Liver (tissue), 9 donors: Measurements from ENCODE around the gene ABCA3. TPM values are rescaled to one million over a fixed set of nuclear protein-coding genes. Genes with fewer than 3 reads are reported as not detected.

Experiments used
- DNase-seq: peaks from one replicate; pipeline ENCODE4 v3.0.0-alpha.2; 2017; ENCODE audit warnings: low spot score
- H3K27ac ChIP-seq, 2 donors: one replicate each; pipeline ENCODE4 v1.7.0; 2013; ENCODE audit warnings: inconsistent platforms in 2 of 2, low read length in 2 of 2, control low read depth in 1 of 2, low read depth in 1 of 2, mild to moderate bottlenecking in 1 of 2
- H3K27me3 ChIP-seq, 4 donors: one replicate each; pipeline versions ENCODE4 v1.6.1 to v1.7.0; 2013; ENCODE audit warnings: low read length in 3 of 4, inconsistent platforms in 1 of 4, mild to moderate bottlenecking in 1 of 4, moderate library complexity in 1 of 4; ENCODE audit not compliant: control insufficient read depth in 4 of 4, insufficient read depth in 4 of 4
- H3K36me3 ChIP-seq, 4 donors: one replicate each; pipeline versions ENCODE4 v1.6.1 to v1.7.0; 2013; ENCODE audit warnings: low read length in 3 of 4, mild to moderate bottlenecking in 3 of 4, low read depth in 1 of 4, moderate library complexity in 1 of 4; ENCODE audit not compliant: control insufficient read depth in 4 of 4, insufficient read depth in 3 of 4
- H3K4me1 ChIP-seq, 4 donors: one replicate each; pipeline versions ENCODE4 v1.6.1 to v1.7.0; 2013; ENCODE audit warnings: low read length in 3 of 4, mild to moderate bottlenecking in 3 of 4, moderate library complexity in 1 of 4; ENCODE audit not compliant: control insufficient read depth in 4 of 4, insufficient read depth in 4 of 4
- H3K4me3 ChIP-seq, 3 donors: one replicate each; pipeline versions ENCODE4 v1.6.1 to v1.7.0; 2013; ENCODE audit warnings: low read length in 3 of 3, control low read depth in 1 of 3, low read depth in 1 of 3, mild to moderate bottlenecking in 1 of 3
- H3K9ac ChIP-seq, 2 donors: one replicate each; pipeline ENCODE4 v1.7.0; 2013; ENCODE audit warnings: low read length in 2 of 2, mild to moderate bottlenecking in 2 of 2, moderate library complexity in 2 of 2, control low read depth in 1 of 2, low read depth in 1 of 2
- H3K9me3 ChIP-seq, 4 donors: one replicate each; pipeline versions ENCODE4 v1.6.1 to v1.7.0; 2013; ENCODE audit warnings: low read length in 3 of 4; ENCODE audit not compliant: control insufficient read depth in 4 of 4
- ATF3 ChIP-seq: IDR thresholded peaks from 2 replicates; pipeline ENCODE4 v1.6.1; 2016; ENCODE audit warnings: antibody characterized with exemption
- CTCF ChIP-seq: fragments of 150-350 bp; IDR thresholded peaks from 2 replicates; pipeline ENCODE4 v1.5.1; 2017; ENCODE audit warnings: improper control_type of control experiment, low read depth, low read length; ENCODE audit not compliant: missing input control
- EGR1 ChIP-seq, 2 donors: IDR thresholded peaks; 2 replicates each; pipeline ENCODE4 v1.6.1; 2016 to 2018; ENCODE audit warnings: antibody characterized with exemption in 2 of 2, low read depth in 2 of 2
- FOXA1 ChIP-seq: IDR thresholded peaks from 2 replicates; pipeline ENCODE4 v1.6.1; 2016; ENCODE audit warnings: antibody characterized with exemption
- FOXA2 ChIP-seq: IDR thresholded peaks from 2 replicates; pipeline ENCODE4 v1.6.1; 2016; ENCODE audit warnings: antibody characterized with exemption
- GABPA ChIP-seq, 2 donors: IDR thresholded peaks in 1 of 2; conservative IDR thresholded peaks in 1 of 2; 2 replicates each; pipeline ENCODE4 v1.6.1; 2016; ENCODE audit warnings: antibody characterized with exemption in 2 of 2, mild to moderate bottlenecking in 1 of 2, moderate library complexity in 1 of 2
- HNF4A ChIP-seq, 2 donors: conservative IDR thresholded peaks; 2 replicates each; pipeline ENCODE4 v1.6.1; 2016; ENCODE audit warnings: antibody characterized with exemption in 2 of 2, mild to moderate bottlenecking in 2 of 2
- HNF4G ChIP-seq: IDR thresholded peaks from 2 replicates; pipeline ENCODE4 v1.6.1; 2016; ENCODE audit warnings: antibody characterized with exemption
- JUND ChIP-seq, 2 donors: IDR thresholded peaks; 2 replicates each; pipeline ENCODE4 v1.6.1; 2016; ENCODE audit warnings: antibody characterized with exemption in 2 of 2
- NR2F2 ChIP-seq: IDR thresholded peaks from 2 replicates; pipeline ENCODE4 v1.6.1; 2016; ENCODE audit warnings: antibody characterized with exemption
- RAD21 ChIP-seq, 2 donors: IDR thresholded peaks; 2 replicates each; pipeline ENCODE4 v1.6.1; 2016; ENCODE audit warnings: antibody characterized with exemption in 2 of 2, mild to moderate bottlenecking in 2 of 2
- REST ChIP-seq: IDR thresholded peaks from 2 replicates; pipeline ENCODE4 v1.6.1; 2016; ENCODE audit warnings: antibody characterized with exemption, mild to moderate bottlenecking
- RXRA ChIP-seq, 2 donors: IDR thresholded peaks; 2 replicates each; pipeline ENCODE4 v1.6.1; 2017 to 2018; ENCODE audit warnings: antibody characterized with exemption in 2 of 2, mild to moderate bottlenecking in 1 of 2
- SP1 ChIP-seq: IDR thresholded peaks from 2 replicates; pipeline ENCODE4 v1.6.1; 2018; ENCODE audit warnings: antibody characterized with exemption, mild to moderate bottlenecking
- TAF1 ChIP-seq: conservative IDR thresholded peaks from 2 replicates; pipeline ENCODE4 v1.6.1; 2016; ENCODE audit warnings: antibody characterized with exemption, mild to moderate bottlenecking
- YY1 ChIP-seq: IDR thresholded peaks from 2 replicates; pipeline ENCODE4 v1.6.1; 2016; ENCODE audit warnings: antibody characterized with exemption, mild to moderate bottlenecking
- ZBTB33 ChIP-seq: IDR thresholded peaks from 2 replicates; pipeline ENCODE4 v1.6.1; 2016; ENCODE audit warnings: antibody characterized with exemption
- WGBS: extraction: QIAGEN DNeasy Blood & Tissue Kit; methylation state at CpG from one replicate; pipeline ENCODE4 v1.1.7; 2013; 5-methylcytosine and 5-hydroxymethylcytosine counted together
- polyA plus RNA-seq, 2 donors: library from polyadenylated mRNA; stranded (reverse) in 1 of 2; unstranded in 1 of 2; fragments of 200-250 nt in 1 of 2; fragments of >200 nt in 1 of 2; fragmentation: Nextera tagmentation in 1 of 2; extraction: Ambion mirVana in 1 of 2; gene quantifications; one replicate each; pipeline versions ENCODE4 v1.2.1 to v1.2.3, GENCODE V29; 2013 to 2015
- total RNA-seq, 2 donors: library from RNA; depleted of rRNA; stranded (reverse); fragments of >200 nt; gene quantifications; one replicate each; pipeline ENCODE4 v1.2.3, GENCODE V29; 2014
- TF ChIP-seq, protein P1 (sequence below): IDR thresholded peaks from 2 replicates; pipeline ENCODE4 v1.6.1; 2016; ENCODE audit warnings: antibody characterized with exemption
- donor health status: healthy.
- donor health status: healthy.
- donor health status: healthy.
- donor health status: healthy.
- donor health status: healthy.

Gene ABCA3
- total and polyA plus RNA-seq, 4 donors = 0.47 to 1.1 (median 0.77) TPM

GRCh38 chr16:2325181-2325580 lies 15.3 kb downstream of the ABCA3 start:
- Histone ChIP-seq H3K27me3 (no peaks in the 10 kb centered on the region), H3K9me3 (no peaks in the 10 kb centered on the region), H3K27ac (no peak overlapping the region), H3K4me1 (no peaks in the 10 kb centered on the region), H3K9ac (no peak overlapping the region), H3K4me3 (no peak overlapping the region), H3K36me3 (no peaks in the 10 kb centered on the region)
- TF ChIP-seq REST (no peak), CTCF (no peak), SP1 (no peak), JUND (IDR thresholded peaks at IDR 0.05) (no peak), FOXA1 (no peak), EGR1 (IDR thresholded peaks at IDR 0.05; ENCODE audit: low read depth in 2 of 2) (no peak), FOXA2 (no peak), NR2F2 (no peak)
- TF ChIP-seq, protein P1, sequence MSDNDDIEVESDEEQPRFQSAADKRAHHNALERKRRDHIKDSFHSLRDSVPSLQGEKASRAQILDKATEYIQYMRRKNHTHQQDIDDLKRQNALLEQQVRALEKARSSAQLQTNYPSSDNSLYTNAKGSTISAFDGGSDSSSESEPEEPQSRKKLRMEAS = no peak
- 67% methylated on average over 7 of the region's 7 CpGs for WGBS
- no peak for DNase-seq

- no peak for DNase-seq
- no peak for TF ChIP-seq SP1
- no peak for TF ChIP-seq GABPA (IDR thresholded peaks at IDR 0.05 in 1 of 2, conservative IDR thresholded peaks at IDR 0.05 in 1 of 2)
- TF ChIP-seq ZBTB33 = no peak
- no peak for TF ChIP-seq RXRA (IDR thresholded peaks at IDR 0.05)
- TF ChIP-seq, protein P1 = no peak
- TF ChIP-seq ATF3 = no peak
- no peak for TF ChIP-seq HNF4A (conservative IDR thresholded peaks at IDR 0.05)
- no peak for TF ChIP-seq HNF4G
- no peak for TF ChIP-seq RAD21 (IDR thresholded peaks at IDR 0.05)
- TF ChIP-seq CTCF = no peak
- TF ChIP-seq EGR1 (IDR thresholded peaks at IDR 0.05; ENCODE audit: low read depth in 2 of 2) = no peak
- TF ChIP-seq REST = no peak
- no peak for TF ChIP-seq TAF1
- no peak for TF ChIP-seq FOXA2
- no peak for TF ChIP-seq YY1
- no peak for TF ChIP-seq JUND (IDR thresholded peaks at IDR 0.05)
- no peaks in the 10 kb centered on the region for H3K36me3 ChIP-seq
These were observed 16.1 kb downstream of the ABCA3 start for GRCh38 chr16:2324296-2324859.

More at GRCh38 chr16:2324296-2324859, 16.1 kb downstream of the ABCA3 start:
- no peak overlapping the region for H3K9ac ChIP-seq
- no peaks in the 10 kb centered on the region for H3K9me3 ChIP-seq
- H3K27me3 ChIP-seq = no peaks in the 10 kb centered on the region
- no peaks in the 10 kb centered on the region for H3K4me1 ChIP-seq
- no peak overlapping the region for H3K4me3 ChIP-seq
- no peak overlapping the region for H3K27ac ChIP-seq
- 85% methylated on average over 26 of the region's 26 CpGs for whole genome bisulfite sequencing
